H1 (cell line): ENCODE measurements around the gene IL1RAP. TPM values are rescaled to one million over a fixed set of nuclear protein-coding genes. Genes with fewer than 3 reads are reported as not detected.

Experiments
- CTCF ChIA-PET: fragments of 300-600 bp; sonication (Branson Sonifier 250); formaldehyde crosslinking; loops from one replicate; lab custom pipeline; 2021; ENCODE audit not compliant: partially characterized antibody; lab: Charles Lee
- POLR2A ChIA-PET: fragments of 300-600 bp; sonication (Branson Sonifier 250); formaldehyde crosslinking; loops from one replicate; lab custom pipeline; 2021; ENCODE audit warnings: inconsistent platforms; ENCODE audit not compliant: partially characterized antibody; lab: Charles Lee
- DNase-seq, 2 experiments: peaks; one replicate each; pipeline versions ENCODE4 v3.0.0 to v3.0.0-alpha.2; 2010 to 2022; ENCODE audit warnings: low spot score in 2 of 2, low read depth in 1 of 2, mixed read lengths in 1 of 2
- FAIRE-seq: peaks from 2 replicates; lab custom pipeline; 2011; peaks lifted over from hg19 to GRCh38; lab: Jason Lieb, UNC
- H2AFZ ChIP-seq: 2 replicates; pipeline ENCODE4 v1.8.1; 2012; ENCODE audit warnings: low read length, inconsistent platforms
- H2AK5ac ChIP-seq: 2 replicates; pipeline ENCODE4 v1.6.1; 2013; ENCODE audit warnings: low read depth, low read length
- H2BK120ac ChIP-seq: replicated peaks from 2 replicates; pipeline ENCODE3; 2013; ENCODE audit warnings: low read depth, low read length, inconsistent platforms
- H2BK12ac ChIP-seq: 2 replicates; pipeline ENCODE4 v1.6.1; 2013; ENCODE audit warnings: low read depth, low read length
- H2BK15ac ChIP-seq: 2 replicates; pipeline ENCODE4 v1.6.1; 2013; ENCODE audit warnings: low read length
- H2BK20ac ChIP-seq: 2 replicates; pipeline ENCODE4 v1.6.1; 2013; ENCODE audit warnings: low read length
- H2BK5ac ChIP-seq: 2 replicates; pipeline ENCODE4 v1.6.1; 2013; ENCODE audit warnings: low read depth, low read length
- H3K14ac ChIP-seq: 2 replicates; pipeline ENCODE4 v1.6.1; 2013; ENCODE audit warnings: inconsistent platforms; ENCODE audit not compliant: insufficient read length
- H3K18ac ChIP-seq: 2 replicates; pipeline ENCODE4 v1.6.1; 2013; ENCODE audit warnings: low read length; ENCODE audit errors: extremely low read depth
- H3K23ac ChIP-seq: 2 replicates; pipeline ENCODE4 v1.6.1; 2013; ENCODE audit warnings: inconsistent platforms; ENCODE audit not compliant: insufficient read length
- H3K23me2 ChIP-seq: 2 replicates; pipeline ENCODE4 v1.6.1; 2013; ENCODE audit warnings: low read depth, low read length
- H3K27ac ChIP-seq: 2 replicates; pipeline ENCODE4 v1.6.1; 2011; ENCODE audit warnings: low read depth, low read length, inconsistent platforms
- H3K27me3 ChIP-seq, 4 experiments: replicated peaks in 1 of 4; 1 replicate in 1 of 4; 2 replicates in 3 of 4; pipeline versions ENCODE4 v1.6.1 to v1.8.1; 2011 to 2013; ENCODE audit warnings: low read length in 3 of 4, mild to moderate bottlenecking in 3 of 4, inconsistent platforms in 2 of 4, mixed read lengths in 2 of 4, moderate library complexity in 1 of 4; ENCODE audit not compliant: control insufficient read depth in 3 of 4, insufficient read depth in 3 of 4; ENCODE audit errors: extremely low read depth in 1 of 4
- H3K36me3 ChIP-seq, 4 experiments: 2 replicates each; pipeline versions ENCODE4 v1.6.1 to v1.8.1; 2011 to 2013; ENCODE audit warnings: mild to moderate bottlenecking in 4 of 4, low read length in 3 of 4, moderate library complexity in 2 of 4, control low read depth in 1 of 4, inconsistent platforms in 1 of 4; ENCODE audit not compliant: insufficient read depth in 4 of 4, control insufficient read depth in 2 of 4
- H3K4ac ChIP-seq: replicated peaks from 2 replicates; pipeline ENCODE3; 2013; ENCODE audit warnings: low read length, low read depth, mixed read lengths, inconsistent platforms; ENCODE audit not compliant: insufficient read length
- H3K4me1 ChIP-seq, 4 experiments: replicated peaks in 1 of 4; 1 replicate in 1 of 4; 2 replicates in 3 of 4; pipeline versions ENCODE4 v1.6.1 to v1.8.1; 2011 to 2013; ENCODE audit warnings: low read length in 3 of 4, inconsistent platforms in 2 of 4, mixed read lengths in 1 of 4; ENCODE audit not compliant: insufficient read depth in 4 of 4, control insufficient read depth in 3 of 4
- H3K4me2 ChIP-seq, 2 experiments: 2 replicates each; pipeline versions ENCODE4 v1.6.1 to v1.8.1; 2011 to 2013; ENCODE audit warnings: low read depth in 2 of 2, low read length in 2 of 2, control low read depth in 1 of 2, inconsistent platforms in 1 of 2, mild to moderate bottlenecking in 1 of 2; ENCODE audit not compliant: insufficient read depth in 1 of 2
- H3K4me3 ChIP-seq, 4 experiments: fragments of 200-600, 300-600 bp in 1 of 4; sonication (generic), shearing (Covaris generic), sonication (Bioruptor Twin) in 1 of 4; 2 replicates each; pipeline versions ENCODE4 v1.5.1 to v1.8.1; 2011 to 2016; ENCODE audit warnings: low read length in 4 of 4, low read depth in 3 of 4, control low read depth in 2 of 4, inconsistent platforms in 2 of 4, mild to moderate bottlenecking in 2 of 4, mixed read lengths in 1 of 4, moderate library complexity in 1 of 4; ENCODE audit not compliant: insufficient read depth in 2 of 4; ENCODE audit errors: extremely low read depth in 1 of 4
- H3K56ac ChIP-seq: replicated peaks from 2 replicates; pipeline ENCODE3; 2013; ENCODE audit warnings: low read depth, mild to moderate bottlenecking, mixed read lengths, low read length, inconsistent platforms; ENCODE audit not compliant: insufficient read length
- H3K79me1 ChIP-seq: 2 replicates; pipeline ENCODE4 v1.6.1; 2013; ENCODE audit warnings: low read depth, low read length, control low read depth
- H3K79me2 ChIP-seq, 2 experiments: 2 replicates each; pipeline versions ENCODE4 v1.6.1 to v1.8.1; 2012 to 2013; ENCODE audit warnings: low read length in 2 of 2, mild to moderate bottlenecking in 2 of 2, inconsistent platforms in 1 of 2; ENCODE audit not compliant: insufficient read depth in 2 of 2, control insufficient read depth in 1 of 2
- H3K9ac ChIP-seq, 4 experiments: replicated peaks in 1 of 4; 1 replicate in 1 of 4; 2 replicates in 3 of 4; pipeline versions ENCODE4 v1.6.1 to v1.8.1; 2011 to 2013; ENCODE audit warnings: low read depth in 3 of 4, low read length in 3 of 4, control low read depth in 2 of 4, mild to moderate bottlenecking in 2 of 4, moderate library complexity in 2 of 4, inconsistent platforms in 1 of 4; ENCODE audit errors: extremely low read depth in 1 of 4
- H3K9me3 ChIP-seq, 2 experiments: 2 replicates each; pipeline versions ENCODE4 v1.6.1 to v1.8.1; 2012 to 2013; ENCODE audit warnings: mild to moderate bottlenecking in 2 of 2, moderate library complexity in 2 of 2, control low read depth in 1 of 2, inconsistent platforms in 1 of 2, low read depth in 1 of 2, low read length in 1 of 2, mixed read lengths in 1 of 2; ENCODE audit not compliant: insufficient read depth in 2 of 2
- H4K20me1 ChIP-seq, 2 experiments: replicated peaks in 1 of 2; 2 replicates each; pipeline versions ENCODE3 to v1.8.1; 2011 to 2013; ENCODE audit warnings: inconsistent platforms in 2 of 2, low read length in 2 of 2, mild to moderate bottlenecking in 1 of 2; ENCODE audit not compliant: insufficient read depth in 2 of 2, control insufficient read depth in 1 of 2
- H4K5ac ChIP-seq: 2 replicates; pipeline ENCODE4 v1.6.1; 2013; ENCODE audit warnings: low read length, low read depth, mixed read lengths, inconsistent platforms; ENCODE audit not compliant: insufficient read length
- H4K8ac ChIP-seq: 2 replicates; pipeline ENCODE4 v1.8.0; 2013; ENCODE audit warnings: mild to moderate bottlenecking, moderate library complexity, low read length, inconsistent platforms; ENCODE audit not compliant: insufficient read depth; ENCODE audit errors: extremely low read depth
- H4K91ac ChIP-seq: replicated peaks from 2 replicates; pipeline ENCODE3; 2013; ENCODE audit warnings: low read length, mixed read lengths, inconsistent platforms; ENCODE audit not compliant: insufficient read length
- CREB1 ChIP-seq: IDR thresholded peaks from 2 replicates; pipeline ENCODE4 v1.6.1; 2012; ENCODE audit warnings: inconsistent platforms
- KDM1A ChIP-seq: fragments of 200-600, 300-600 bp; sonication (generic); IDR thresholded peaks from 2 replicates; pipeline ENCODE4 v1.7.1; 2016; ENCODE audit warnings: mild to moderate bottlenecking, low read length, borderline replicate concordance
- NRF1 ChIP-seq: IDR thresholded peaks from 2 replicates; pipeline ENCODE4 v1.6.1; 2011; ENCODE audit warnings: mild to moderate bottlenecking, low read depth, low read length, improper control_type of control experiment
- POLR2A ChIP-seq, 2 experiments: IDR thresholded peaks; 1 replicate in 1 of 2; 2 replicates in 1 of 2; pipeline ENCODE4 v1.6.1; 2011; ENCODE audit warnings: low read depth in 2 of 2, low read length in 2 of 2, mild to moderate bottlenecking in 2 of 2; ENCODE audit errors: control extremely low read depth in 1 of 2
- WGBS, 2 experiments: shearing (Covaris generic) in 1 of 2; methylation state at CpG; one replicate each; pipeline versions ENCODE4 v1.1.6 to v1.1.7; 2013 to 2015; ENCODE audit warnings: low lambda C conversion rate in 2 of 2, mixed read lengths in 2 of 2, inconsistent platforms in 1 of 2, low coverage in 1 of 2, missing lambda C conversion rate in 1 of 2; ENCODE audit not compliant: insufficient replicate concordance in 2 of 2, insufficient coverage in 1 of 2, insufficient read length in 1 of 2; ENCODE audit errors: extremely low coverage in 1 of 2, missing lambda C conversion rate in 1 of 2; 5-methylcytosine and 5-hydroxymethylcytosine counted together
- polyA plus RNA-seq, 7 experiments: library from polyadenylated mRNA; depleted of rRNA in 3 of 7; stranded (reverse) in 5 of 7; unstranded in 2 of 7; fragments of >200 nt in 5 of 7; fragments of 200-250 nt in 2 of 7; gene quantifications; 1 replicate in 5 of 7; 2 replicates in 1 of 7; 4 replicates in 1 of 7; pipeline versions ENCODE4 v1.2.1 to v1.2.3, GENCODE V29; 2011 to 2013; ENCODE audit warnings: missing spikeins in 2 of 7, mixed read lengths in 2 of 7
- total RNA-seq: library from RNA; stranded (reverse); fragmentation: NEBNext Ultra II Directional; extraction: Animal tissue kit (Norgen Biotek cat#: 25700); gene quantifications from 2 replicates; pipeline ENCODE4 v1.2.1, GENCODE V29; 2021

IL1RAP gene
- total and polyA plus RNA-seq, 2 of the 8 experiments (the other 6 are each of a cell fraction or from before 2014, with no cell fraction given), result 2.4 to 3.9 TPM

GRCh38 chr3:190595179-190595795 lies 81.4 kb downstream of the IL1RAP start:
- Histone ChIP-seq H3K9me3 (no peaks in the 10 kb centered on the region), H3K9ac (no peak overlapping the region), H3K4me1 (no peaks in the 10 kb centered on the region; a peak in 1 of 7 replicates), H3K4me3 (no peak overlapping the region), H3K14ac (no peak overlapping the region), H3K79me2 (no peaks in the 10 kb centered on the region), H3K27me3 (no peaks in the 10 kb centered on the region), H2BK12ac (no peak overlapping the region), H3K4me2 (no peak overlapping the region), H2BK5ac (no peak overlapping the region), H3K23me2 (no peaks in the 10 kb centered on the region), H3K23ac (no peak overlapping the region), H2BK20ac (no peak overlapping the region), H3K36me3 (no peaks in the 10 kb centered on the region), H3K79me1 (no peaks in the 10 kb centered on the region), H4K5ac (no peak overlapping the region), H3K18ac (no peak overlapping the region), H2BK15ac (no peak overlapping the region), H3K56ac (no peak overlapping the region), H4K8ac (no peak overlapping the region), H2BK120ac (no peak overlapping the region), H4K20me1 (no peaks in the 10 kb centered on the region), H2AFZ (no peak overlapping the region), H4K91ac (no peak overlapping the region), H3K4ac (no peak overlapping the region), H2AK5ac (no peak overlapping the region), H3K27ac (no peak overlapping the region)
- DNase-seq (no peak), FAIRE-seq (no peak)
- WGBS, 2 experiments, result 93% methylated on average over 9 of the region's 9 CpGs; no CpG with 5 or more reads in 1 of the 2 experiments
- CTCF ChIA-PET, result interaction anchor here (1.0 kb wide), 1 partner anchor 106 kb away, joined by 3 read pairs; no protein-coding TSS in a partner anchor
- POLR2A ChIA-PET, result no interaction called here
- TF ChIP-seq KDM1A (no peak), CREB1 (no peak), NRF1 (no peak), POLR2A (IDR thresholded peaks at IDR 0.05; ENCODE audit: control extremely low read depth in 1 of 2, low read depth in 2 of 2, low read length in 2 of 2) (no peak)
- TF ChIP-seq, all 59 proteins: peak for 0
